Keratinocyte (primary cell): ENCODE data around the gene SEC14L3. TPM values are rescaled to one million over a fixed set of nuclear protein-coding genes. Genes with fewer than 3 reads are reported as not detected.
"Not testable (repeated sequence)": the region's sequence is repeated elsewhere in the genome, so short reads cannot be mapped to it uniquely, and the experiment has no call there.

Experiments
- DNase-seq: peaks from one replicate; pipeline ENCODE4 v3.0.0-alpha.2; 2011; ENCODE audit warnings: low read depth, missing footprints, low spot score
- FAIRE-seq: peaks from 2 replicates; lab custom pipeline; 2011; peaks lifted over from hg19 to GRCh38; lab: Jason Lieb, UNC
- H2AFZ ChIP-seq: 2 replicates; pipeline ENCODE4 v1.6.0; 2012; ENCODE audit warnings: low read length, control low read depth, inconsistent platforms; ENCODE audit not compliant: control insufficient read depth
- H3K27ac ChIP-seq: 2 replicates; pipeline ENCODE4 v1.5.1; 2011; ENCODE audit warnings: low read length; ENCODE audit not compliant: control insufficient read depth, insufficient read depth
- H3K27me3 ChIP-seq: 3 replicates; pipeline ENCODE4 v1.6.0; 2011; ENCODE audit warnings: low read length; ENCODE audit not compliant: control insufficient read depth, insufficient read depth; ENCODE audit errors: extremely low read depth
- H3K36me3 ChIP-seq, 2 experiments: 2 replicates in 1 of 2; 3 replicates in 1 of 2; pipeline ENCODE4 v1.5.1; 2011; ENCODE audit warnings: low read length in 2 of 2, mild to moderate bottlenecking in 1 of 2; ENCODE audit not compliant: control insufficient read depth in 2 of 2, insufficient read depth in 2 of 2; ENCODE audit errors: extremely low read depth in 1 of 2
- H3K4me1 ChIP-seq: 3 replicates; pipeline ENCODE4 v1.5.1; 2011; ENCODE audit warnings: low read length; ENCODE audit not compliant: control insufficient read depth, insufficient read depth; ENCODE audit errors: extremely low read depth
- H3K4me2 ChIP-seq: 3 replicates; pipeline ENCODE4 v1.6.0; 2011; ENCODE audit warnings: low read depth, low read length; ENCODE audit not compliant: control insufficient read depth, insufficient read depth; ENCODE audit errors: extremely low read depth
- H3K4me3 ChIP-seq, 3 experiments: fragments of 200-600 bp in 1 of 3; sonication (generic) in 1 of 3; 2 replicates in 2 of 3; 3 replicates in 1 of 3; pipeline ENCODE4 v1.5.1; 2011 to 2016; ENCODE audit warnings: low read length in 3 of 3, mild to moderate bottlenecking in 3 of 3, control low read depth in 2 of 3, inconsistent platforms in 1 of 3, low read depth in 1 of 3, mixed read lengths in 1 of 3, mixed run types in 1 of 3, moderate library complexity in 1 of 3; ENCODE audit not compliant: control insufficient read depth in 2 of 3, insufficient read depth in 2 of 3; ENCODE audit errors: extremely low read depth in 1 of 3
- H3K79me2 ChIP-seq: 2 replicates; pipeline ENCODE4 v1.6.0; 2012; ENCODE audit warnings: low read length; ENCODE audit not compliant: control insufficient read depth, insufficient read depth
- H3K9ac ChIP-seq: 3 replicates; pipeline ENCODE4 v1.6.0; 2011; ENCODE audit warnings: low read length; ENCODE audit not compliant: control insufficient read depth, insufficient read depth; ENCODE audit errors: extremely low read depth
- H3K9me1 ChIP-seq: 3 replicates; pipeline ENCODE4 v1.6.0; 2011; ENCODE audit warnings: low read length; ENCODE audit not compliant: control insufficient read depth, insufficient read depth; ENCODE audit errors: extremely low read depth
- H3K9me3 ChIP-seq: 2 replicates; pipeline ENCODE4 v1.5.1; 2012; ENCODE audit warnings: low read depth, low read length; ENCODE audit not compliant: control insufficient read depth
- H4K20me1 ChIP-seq: 3 replicates; pipeline ENCODE4 v1.6.0; 2011; ENCODE audit warnings: low read length; ENCODE audit not compliant: control insufficient read depth, insufficient read depth; ENCODE audit errors: extremely low read depth
- EZH2 ChIP-seq: IDR thresholded peaks from one replicate; pipeline ENCODE4 v1.6.1; 2012; ENCODE audit warnings: inconsistent platforms, mild to moderate bottlenecking, low read length, moderate library complexity
- dilution Hi-C: fragments of 300-500 bp; cut with MboI; formaldehyde crosslinking; loops from one replicate; pipeline ENCODE4 v1.7.0; 2020; ENCODE audit warnings: low sequenced_read_pairs; ENCODE audit not compliant: extremely low pct_ligation_motif_present
- polyA plus RNA-seq, 5 experiments: library from polyadenylated mRNA; depleted of rRNA in 3 of 5; stranded (reverse) in 3 of 5; stranded (forward) in 1 of 5; unstranded in 1 of 5; fragments of >200 nt; gene quantifications; 1 replicate in 1 of 5; 2 replicates in 3 of 5; 3 replicates in 1 of 5; pipeline versions ENCODE4 v1.2.1 to v1.2.3, GENCODE V29; 2011 to 2012; ENCODE audit warnings: missing spikeins in 2 of 5, low read depth in 1 of 5, low replicate concordance in 1 of 5
- TF ChIP-seq, protein P1 (sequence below), 3 experiments: IDR thresholded peaks in 1 of 3; conservative IDR thresholded peaks in 1 of 3; optimal IDR thresholded peaks in 1 of 3; 2 replicates in 2 of 3; 3 replicates in 1 of 3; pipeline versions ENCODE3 to v1.5.1; 2011; ENCODE audit warnings: low read length in 3 of 3, mild to moderate bottlenecking in 3 of 3, moderate library complexity in 2 of 3, control low read depth in 1 of 3, inconsistent platforms in 1 of 3; ENCODE audit not compliant: insufficient read depth in 2 of 3; ENCODE audit errors: extremely low read depth in 1 of 3

Gene SEC14L3
- polyA plus RNA-seq, 1 donor (not counting 4 experiments of a cell fraction or from before 2014, with no cell fraction given), result not detected

- TF ChIP-seq, protein P1, sequence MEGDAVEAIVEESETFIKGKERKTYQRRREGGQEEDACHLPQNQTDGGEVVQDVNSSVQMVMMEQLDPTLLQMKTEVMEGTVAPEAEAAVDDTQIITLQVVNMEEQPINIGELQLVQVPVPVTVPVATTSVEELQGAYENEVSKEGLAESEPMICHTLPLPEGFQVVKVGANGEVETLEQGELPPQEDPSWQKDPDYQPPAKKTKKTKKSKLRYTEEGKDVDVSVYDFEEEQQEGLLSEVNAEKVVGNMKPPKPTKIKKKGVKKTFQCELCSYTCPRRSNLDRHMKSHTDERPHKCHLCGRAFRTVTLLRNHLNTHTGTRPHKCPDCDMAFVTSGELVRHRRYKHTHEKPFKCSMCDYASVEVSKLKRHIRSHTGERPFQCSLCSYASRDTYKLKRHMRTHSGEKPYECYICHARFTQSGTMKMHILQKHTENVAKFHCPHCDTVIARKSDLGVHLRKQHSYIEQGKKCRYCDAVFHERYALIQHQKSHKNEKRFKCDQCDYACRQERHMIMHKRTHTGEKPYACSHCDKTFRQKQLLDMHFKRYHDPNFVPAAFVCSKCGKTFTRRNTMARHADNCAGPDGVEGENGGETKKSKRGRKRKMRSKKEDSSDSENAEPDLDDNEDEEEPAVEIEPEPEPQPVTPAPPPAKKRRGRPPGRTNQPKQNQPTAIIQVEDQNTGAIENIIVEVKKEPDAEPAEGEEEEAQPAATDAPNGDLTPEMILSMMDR (optimal IDR thresholded peaks at IDR 0.05 in 1 of 3, IDR thresholded peaks at IDR 0.05 in 1 of 3, conservative IDR thresholded peaks at IDR 0.05 in 1 of 3; ENCODE audit: extremely low read depth in 1 of 3, insufficient read depth in 2 of 3, low read length in 3 of 3), result no peak
- no peak for TF ChIP-seq EZH2
- Histone ChIP-seq H4K20me1 (no peaks in the 10 kb centered on the region), H3K4me3 (no peak overlapping the region), H3K27ac (no peak overlapping the region), H3K9me1 (no peaks in the 10 kb centered on the region), H3K9ac (no peak overlapping the region), H3K4me1 (peaks cover 7% of the 10 kb centered on the region), H3K27me3 (peaks cover 10% of the 10 kb centered on the region), H2AFZ (no peak overlapping the region), H3K79me2 (no peaks in the 10 kb centered on the region), H3K36me3 (no peaks in the 10 kb centered on the region), H3K4me2 (no peak overlapping the region), H3K9me3 (no peaks in the 10 kb centered on the region)
- FAIRE-seq (no peak), DNase-seq (no peak)
- dilution Hi-C loops, result no loop called here
These were observed 2.7 kb downstream of the SEC14L3 start for GRCh38 chr22:30469165-30469564.

GRCh38 chr22:30460555-30460954 lies 11.3 kb downstream of the SEC14L3 start:
- H3K27me3 ChIP-seq, H3K9me3 ChIP-seq, H3K36me3 ChIP-seq, H3K4me3 ChIP-seq, H3K79me2 ChIP-seq, H3K9me1 ChIP-seq, H3K4me2 ChIP-seq, dilution Hi-C loops, H3K4me1 ChIP-seq, H3K9ac ChIP-seq, H4K20me1 ChIP-seq, FAIRE-seq, H2AFZ ChIP-seq, DNase-seq, H3K27ac ChIP-seq: not testable (repeated sequence)

- H3K9ac ChIP-seq, result no peak overlapping the region
- FAIRE-seq, result no peak
- no peak overlapping the region for H3K4me2 ChIP-seq
- no peaks in the 10 kb centered on the region for H3K79me2 ChIP-seq
- dilution Hi-C loops, result no loop called here
- no peak for DNase-seq
- H2AFZ ChIP-seq, result no peak overlapping the region
- H3K27ac ChIP-seq, result no peak overlapping the region
- no peaks in the 10 kb centered on the region for H3K9me3 ChIP-seq
- H3K27me3 ChIP-seq, result no peaks in the 10 kb centered on the region
- TF ChIP-seq, protein P1 (optimal IDR thresholded peaks at IDR 0.05 in 1 of 3, IDR thresholded peaks at IDR 0.05 in 1 of 3, conservative IDR thresholded peaks at IDR 0.05 in 1 of 3; ENCODE audit: extremely low read depth in 1 of 3, insufficient read depth in 2 of 3, low read length in 3 of 3), result no peak
- TF ChIP-seq EZH2, result no peak
- H3K9me1 ChIP-seq, result no peaks in the 10 kb centered on the region
- H3K36me3 ChIP-seq, result no peaks in the 10 kb centered on the region
- peaks cover 3% of the 10 kb centered on the region for H4K20me1 ChIP-seq
- no peaks in the 10 kb centered on the region for H3K4me1 ChIP-seq
- H3K4me3 ChIP-seq, result no peak overlapping the region
These were observed 11.7 kb downstream of the SEC14L3 start for GRCh38 chr22:30460147-30460546.
